ENCODE results near the gene LCNL1.

GRCh38 chr9:136939996-136940525 lies 42.7 kb upstream of the LCNL1 start:
- TF ChIP-seq CTCF (IDR thresholded peaks at IDR 0.05): no peak
- no peak for TF ChIP-seq POLR2A (IDR thresholded peaks at IDR 0.05)
